Upper lobe of left lung (tissue), 4 donors: ENCODE data around the gene APOA1.

Experiments
- EP300 ChIP-seq, 4 donors: sonication (generic); formaldehyde crosslinking; IDR thresholded peaks; one replicate each; pipeline ENCODE4 v1.5.1; 2017; ENCODE audit warnings: antibody characterized with exemption in 4 of 4, control low read depth in 2 of 4
- POLR2A ChIP-seq, 4 donors: fragments of 450-650 bp; IDR thresholded peaks; one replicate each; pipeline ENCODE4 v1.5.1; 2016 to 2017; ENCODE audit warnings: antibody characterized with exemption in 4 of 4, mild to moderate bottlenecking in 2 of 4

DNA sequence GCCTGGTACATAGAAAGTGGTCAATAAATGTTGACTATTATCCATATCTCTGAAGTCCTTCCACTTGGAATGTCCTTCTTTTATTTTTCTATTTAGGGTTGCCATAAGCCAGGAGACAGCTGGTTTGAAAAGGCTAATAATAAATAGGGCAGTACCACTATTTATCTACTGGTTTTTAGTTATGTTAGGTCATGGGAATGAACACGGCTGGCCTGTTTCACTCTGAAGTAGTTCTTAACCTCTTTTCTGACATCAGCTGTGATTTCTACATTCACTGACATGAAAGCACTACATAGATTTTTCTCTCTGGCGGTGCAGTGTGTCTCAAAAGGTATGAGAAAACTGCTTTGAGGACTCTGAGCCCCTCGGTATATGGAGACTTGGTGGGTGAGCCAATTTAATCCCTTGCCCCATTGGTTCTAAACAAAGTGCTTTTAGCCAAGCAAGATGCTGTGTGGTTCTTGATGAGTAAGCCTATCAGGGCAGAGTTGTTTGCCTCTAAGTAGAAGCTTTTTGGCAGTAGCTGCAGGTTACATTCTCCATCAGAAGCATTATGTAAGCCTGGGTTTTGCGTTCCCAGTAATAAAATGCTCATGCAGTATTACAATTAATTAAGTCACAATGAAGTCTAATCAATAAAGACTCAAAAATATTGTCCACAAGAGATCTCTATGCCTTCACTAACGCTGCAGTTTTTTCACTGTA lies 48.7 kb upstream of the APOA1 start:
- no peak for TF ChIP-seq EP300 (IDR thresholded peaks at IDR 0.05)
- no peak for TF ChIP-seq POLR2A (IDR thresholded peaks at IDR 0.05)
